Dermis blood vessel endothelial cell (primary cell): Measurements from ENCODE around the gene BIN1. TPM values are rescaled to one million over a fixed set of nuclear protein-coding genes. Genes with fewer than 3 reads are reported as not detected.
A peak's percentile ranks its signal among the peaks of the same experiment; 100 is the strongest.

Source experiments
- DNase-seq: peaks from one replicate; pipeline ENCODE4 v3.0.0; 2010
- total RNA-seq: library from RNA; depleted of rRNA; stranded (reverse); fragments of >200 nt; gene quantifications from 2 replicates; pipeline ENCODE4 v1.2.3, GENCODE V29; 2014

The BIN1 gene
- total RNA-seq, 1 donor from 2014 or later = 34.4 TPM

DNA sequence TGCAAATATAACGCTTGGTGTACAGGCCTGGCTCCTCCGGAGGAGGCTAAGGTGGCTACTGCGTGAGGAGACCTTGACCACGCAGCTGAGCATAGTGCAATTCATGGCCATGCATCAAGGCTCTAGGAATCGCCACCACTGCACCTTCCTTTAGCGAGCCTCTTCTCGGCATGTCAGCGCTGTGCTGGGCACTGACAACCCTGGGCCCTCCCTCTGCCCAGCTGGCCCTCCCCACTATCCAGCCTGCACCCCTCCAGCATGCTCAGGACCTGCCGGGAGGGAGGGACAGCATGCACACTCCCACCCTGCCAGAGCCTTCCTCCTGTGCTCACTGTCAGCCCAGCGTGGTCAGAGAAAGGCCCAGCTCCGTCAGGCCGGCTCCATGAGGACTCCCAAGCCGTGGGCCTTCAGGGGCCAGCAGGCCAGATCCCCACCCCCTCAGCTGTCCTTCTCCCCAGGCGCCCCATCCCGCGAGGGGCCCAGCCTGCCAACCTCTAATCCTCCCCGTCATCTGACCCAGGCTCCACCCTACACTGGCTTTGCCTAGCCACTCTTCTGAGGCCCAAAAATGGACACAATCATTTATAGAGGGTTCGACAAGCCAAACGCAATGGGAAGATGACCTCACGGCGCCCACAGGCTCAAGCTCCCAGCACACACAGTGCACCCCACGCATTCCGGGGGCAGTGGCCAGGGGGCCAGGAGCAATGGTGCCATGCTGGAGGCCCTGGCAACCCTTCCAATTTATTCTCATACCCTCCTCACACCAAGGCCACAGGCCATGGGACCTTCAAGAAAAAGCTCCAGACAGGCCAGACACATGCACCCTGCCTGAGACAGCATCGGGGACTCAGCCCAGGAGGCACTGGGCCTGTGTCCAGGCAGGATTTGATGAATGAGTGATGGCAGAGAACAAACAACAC lies 3.5 kb downstream of the BIN1 start:
- DNase-seq = no peak

- no peak for DNase-seq
These were observed 4.3 kb downstream of the BIN1 start for GRCh38 chr2:127102521-127103242.

- DNase-seq = no peak
These were observed 5.0 kb downstream of the BIN1 start for GRCh38 chr2:127101756-127102477.

GRCh38 chr2:127101048-127101611 lies 5.8 kb downstream of the BIN1 start:
- DNase-seq = no peak

GRCh38 chr2:127100251-127101047 lies 6.5 kb downstream of the BIN1 start:
- no peak for DNase-seq

DNA sequence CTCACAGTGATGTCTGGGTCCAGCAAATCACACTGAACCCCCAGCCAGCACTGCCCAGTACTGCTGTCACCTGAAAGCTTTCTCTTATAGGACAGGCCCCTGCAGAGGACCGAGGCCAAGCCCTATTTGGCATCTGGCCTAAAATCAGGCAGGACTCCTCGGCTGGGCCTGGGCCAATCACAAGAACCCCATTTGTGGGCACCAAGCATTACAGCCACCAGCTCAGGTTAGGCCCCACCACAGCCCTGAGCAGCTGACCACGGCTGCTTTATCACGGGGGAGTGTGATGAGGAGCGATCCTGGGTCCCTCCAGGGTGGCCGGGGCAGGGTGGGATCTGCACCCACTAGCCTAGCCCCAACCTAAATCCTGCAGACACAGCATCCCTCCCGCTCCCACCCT lies 8.2 kb downstream of the BIN1 start:
- no peak for DNase-seq

DNA sequence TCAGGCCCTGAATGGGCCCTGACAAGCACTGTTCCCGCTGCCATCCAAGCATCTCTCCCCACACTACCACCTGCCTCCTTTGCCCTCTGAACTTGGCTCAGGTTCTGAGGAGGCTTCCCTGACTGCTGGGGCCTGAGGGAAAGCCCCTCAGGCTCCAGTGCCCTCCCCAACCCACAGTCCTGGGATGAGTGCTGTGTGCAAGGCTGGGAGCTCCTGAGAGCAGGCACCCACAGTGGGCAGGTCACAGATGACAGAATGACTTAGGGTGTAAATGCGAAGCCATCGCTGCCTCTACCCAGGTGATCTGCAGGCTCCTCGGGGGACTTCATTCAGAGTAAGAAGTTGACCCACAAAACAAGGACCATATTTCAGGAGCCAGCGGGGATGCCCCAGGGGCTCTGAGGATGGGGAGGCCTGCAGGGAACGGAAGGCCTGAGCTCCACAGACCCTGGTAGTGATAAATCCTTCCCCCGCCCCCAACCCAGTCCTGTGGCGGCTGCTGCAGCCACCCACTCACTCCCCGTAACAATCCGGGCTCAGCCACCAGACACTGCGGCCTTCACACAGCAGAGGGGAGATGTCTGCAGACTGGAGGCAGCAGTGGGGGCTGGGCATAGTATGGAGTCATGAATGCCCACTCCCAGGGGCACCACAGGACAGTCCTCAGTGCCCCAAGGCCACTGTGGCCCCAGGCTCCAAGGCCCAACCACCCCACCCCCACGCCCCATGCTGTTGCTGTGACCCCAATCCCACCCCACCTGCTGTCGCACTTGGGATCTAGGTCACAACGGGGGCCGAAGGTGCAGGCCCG lies 8.9 kb downstream of the BIN1 start:
- no peak for DNase-seq

GRCh38 chr2:127097471-127097765 lies 9.5 kb downstream of the BIN1 start:
- DNase-seq = no peak

GRCh38 chr2:127096718-127097470 lies 10.1 kb downstream of the BIN1 start:
- DNase-seq = no peak

DNA sequence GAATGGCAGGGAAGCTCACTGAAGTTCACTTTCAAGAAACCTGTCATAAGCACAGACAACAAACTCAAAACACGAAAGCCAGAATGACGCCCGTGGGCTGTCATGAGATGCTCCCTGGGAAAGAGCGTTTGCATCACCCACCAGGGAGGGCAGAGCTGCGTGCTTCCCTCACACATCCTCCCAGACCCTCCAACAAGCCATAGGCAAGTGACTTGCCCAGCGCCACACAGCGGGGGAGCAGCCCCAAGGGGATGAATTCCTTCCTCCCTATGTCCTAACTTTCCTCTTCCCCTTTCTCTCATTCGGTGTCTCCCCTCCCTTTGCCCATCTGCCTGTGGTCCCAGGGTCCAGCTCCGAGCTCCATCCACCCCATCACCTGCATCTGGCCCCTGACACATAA lies 10.7 kb downstream of the BIN1 start:
- DNase-seq = no peak

- DNase-seq = no peak
These were observed 11.2 kb downstream of the BIN1 start for GRCh38 chr2:127095784-127096183.

GRCh38 chr2:127095367-127095641 lies 11.7 kb downstream of the BIN1 start:
- no peak for DNase-seq

DNA sequence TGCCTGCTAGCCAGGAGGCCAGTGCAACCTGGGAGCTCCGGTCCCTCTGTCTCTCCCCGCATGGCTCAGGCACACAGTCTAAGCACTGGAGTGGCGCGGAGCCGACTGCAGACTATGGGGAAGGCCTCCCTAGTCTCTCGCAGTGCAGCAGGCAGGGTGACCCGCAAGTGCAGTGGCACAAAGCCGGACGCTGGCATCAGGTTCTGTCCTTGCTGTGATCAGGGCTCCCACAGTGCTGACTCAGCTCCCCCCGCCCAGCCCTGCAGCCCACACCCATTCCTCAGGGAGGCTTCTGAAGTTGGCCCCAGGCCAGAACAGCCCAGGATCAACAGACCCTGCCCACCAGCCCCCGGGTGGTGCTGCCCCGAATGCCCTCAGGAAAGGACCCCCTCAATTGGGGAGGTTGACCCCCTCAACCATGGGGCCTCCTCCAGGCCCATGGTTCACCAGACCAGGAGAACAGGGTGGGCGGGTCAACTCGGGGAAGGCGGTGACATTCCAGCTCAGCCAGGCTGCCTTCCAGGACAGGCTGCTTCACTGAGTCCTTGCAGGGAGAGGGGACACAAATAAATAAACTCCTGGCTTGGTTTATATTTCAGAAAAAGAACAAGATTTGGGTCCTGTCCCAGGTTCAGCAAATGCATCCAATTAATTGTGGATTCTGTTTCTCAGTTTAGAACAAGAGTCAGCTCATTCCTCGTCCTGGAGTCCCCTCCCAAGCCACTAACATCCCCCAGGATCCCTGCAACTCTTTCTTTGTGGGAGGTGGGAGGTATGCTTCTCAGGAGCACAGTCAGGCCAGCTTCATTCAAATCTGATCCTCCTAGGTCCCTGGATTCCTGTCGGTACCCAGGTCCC lies 12.2 kb downstream of the BIN1 start:
- no peak for DNase-seq

DNA sequence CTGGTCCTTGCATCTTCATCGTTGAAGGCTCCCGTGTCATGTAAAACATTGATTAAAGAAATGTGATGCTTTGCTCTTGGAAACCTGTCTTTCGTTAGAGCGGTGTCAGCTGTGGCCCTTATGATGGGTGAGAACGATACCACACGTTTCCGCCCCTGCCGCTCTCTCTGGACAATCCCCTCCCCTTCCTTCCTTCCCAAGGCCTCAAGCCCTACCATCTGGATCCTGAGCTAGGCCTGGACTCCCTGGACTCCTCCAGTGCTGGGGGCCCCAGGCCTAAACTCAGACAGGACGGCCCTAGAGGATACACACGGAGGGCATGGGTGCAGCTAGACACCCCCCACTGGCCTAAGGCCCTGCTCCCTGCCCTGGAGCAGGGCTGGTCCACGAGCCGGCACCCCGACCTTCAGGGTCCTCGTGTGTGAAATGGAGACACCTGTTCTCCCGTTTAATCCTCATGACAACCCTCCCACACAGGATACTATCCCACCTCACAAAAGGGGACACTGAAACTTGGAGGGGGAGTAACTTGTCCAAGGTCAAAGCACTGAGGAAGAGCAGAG lies 13.2 kb downstream of the BIN1 start:
- peak; percentile 80 for DNase-seq

GRCh38 chr2:127092901-127093516 lies 13.9 kb downstream of the BIN1 start:
- DNase-seq = no peak

DNA sequence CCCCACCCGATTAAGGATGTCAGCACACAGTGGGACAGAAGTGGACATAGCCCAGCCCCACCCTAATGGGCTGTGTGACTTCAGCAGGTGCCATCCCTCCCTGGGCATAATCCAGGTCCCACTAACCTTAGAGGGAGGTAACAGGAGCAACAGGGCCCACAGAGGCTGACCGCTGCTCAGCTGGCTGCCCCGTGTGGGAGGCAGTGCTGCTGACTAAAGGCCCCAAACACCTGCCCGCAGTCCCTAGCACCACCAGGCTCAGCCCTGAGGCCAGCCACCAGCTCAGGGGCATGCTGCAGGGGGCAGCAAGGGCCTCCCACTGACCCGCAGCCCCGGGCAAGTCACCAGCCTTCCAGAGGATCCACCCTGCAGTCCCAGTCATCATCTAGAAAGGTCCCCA lies 14.6 kb downstream of the BIN1 start:
- DNase-seq = no peak

DNA sequence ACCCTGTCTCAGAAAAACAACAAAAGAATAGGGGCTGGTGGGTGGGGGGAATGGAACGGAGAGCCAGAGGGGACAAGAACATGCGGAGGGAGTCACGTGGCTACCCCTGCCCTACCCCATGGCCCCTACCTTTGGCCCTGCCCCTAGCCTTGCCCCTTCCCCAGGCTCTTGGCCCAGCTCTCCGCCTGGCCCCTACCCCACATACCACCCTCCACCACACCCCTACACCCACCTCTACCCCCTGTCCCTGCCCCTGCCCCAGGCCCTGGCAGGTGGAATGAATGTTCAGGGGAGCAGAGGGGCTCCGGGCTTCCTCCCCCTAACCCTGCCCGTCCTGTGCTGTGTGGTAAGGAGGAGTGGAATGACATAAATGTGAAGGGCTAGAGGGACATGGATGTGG lies 15.1 kb downstream of the BIN1 start:
- no peak for DNase-seq

DNA sequence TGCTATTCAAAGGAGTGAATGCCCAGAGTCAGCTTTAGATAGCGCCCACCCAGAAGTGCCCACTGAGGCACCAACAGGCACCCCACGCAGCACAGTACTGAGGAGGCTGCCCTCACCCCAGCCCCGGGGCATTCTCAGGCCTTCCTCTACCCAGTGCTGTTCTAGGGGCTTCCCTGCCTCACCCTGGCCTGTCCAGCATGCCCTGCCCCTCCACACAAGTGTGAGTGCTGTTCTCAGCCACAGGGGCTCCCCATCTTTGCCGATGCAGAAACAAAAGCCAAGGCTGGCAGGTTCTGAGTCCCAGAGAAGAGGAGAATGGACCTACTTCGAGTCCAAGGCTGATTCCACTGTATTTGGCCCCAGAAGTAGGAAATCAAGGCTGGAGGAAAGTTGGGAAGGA lies 15.8 kb downstream of the BIN1 start:
- no peak for DNase-seq
